T-helper 1 cell treated with Interleukin-12 subunit alpha and Interleukin-12 subunit beta and Interleukin-4 antibody, amounts not matched to agents 30 ng/mL and 1 ng/mL, for 36 hours (primary cell): ENCODE data around the gene MCTP1. TPM values are rescaled to one million over a fixed set of nuclear protein-coding genes. Genes with fewer than 3 reads are reported as not detected.

Source experiments
- intact Hi-C: fragments of 100-400 bp; cut with micrococcal nuclease; formaldehyde crosslinking; loops from one replicate; pipeline ENCODE4 v1.15.1; 2024
- total RNA-seq: library from RNA; stranded (reverse); gene quantifications from 2 replicates; pipeline ENCODE4 v1.2.3, GENCODE V29; 2022

MCTP1 gene
- total RNA-seq, 1 donor from 2014 or later: 0.10 TPM

DNA sequence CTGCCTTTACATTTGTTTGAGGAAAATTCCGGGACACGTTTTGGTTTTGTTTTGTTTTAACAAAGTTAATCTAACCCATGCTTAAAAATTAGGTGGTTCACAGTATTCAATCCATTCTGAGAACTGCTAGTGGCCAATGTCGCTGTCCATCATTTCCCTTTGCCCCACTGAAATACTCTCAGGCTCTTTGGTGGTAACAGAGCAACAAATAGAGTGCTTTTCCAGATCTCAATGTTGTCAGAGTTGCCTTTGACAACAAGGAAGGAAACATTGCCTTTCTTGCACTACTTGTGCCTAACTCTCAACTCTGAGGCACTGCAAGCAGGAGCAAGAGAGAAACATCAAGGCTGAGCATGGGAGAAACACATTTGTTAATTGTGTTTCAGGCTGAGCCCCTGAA is 154.0 kb downstream of the MCTP1 start:
- intact Hi-C loops: no loop called here

DNA sequence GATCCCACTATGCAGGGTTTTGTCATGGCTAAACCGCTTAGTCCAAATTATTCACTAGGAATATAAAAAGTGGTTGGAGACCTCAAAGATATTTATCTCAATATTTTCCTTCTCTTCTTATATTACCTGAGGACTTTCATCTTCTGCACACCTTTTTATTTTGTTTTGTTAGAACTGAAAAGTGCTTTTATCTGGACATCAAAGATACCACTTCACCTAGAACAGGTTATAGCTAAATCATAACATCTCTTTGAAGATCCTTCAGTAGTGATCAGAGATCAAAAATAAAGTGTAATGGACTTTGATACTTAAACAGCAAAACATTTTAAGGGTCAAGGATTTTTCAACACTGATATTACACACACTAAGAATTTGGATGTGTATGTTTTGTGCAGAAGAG is 160.2 kb downstream of the MCTP1 start:
- intact Hi-C loops: no loop called here

DNA sequence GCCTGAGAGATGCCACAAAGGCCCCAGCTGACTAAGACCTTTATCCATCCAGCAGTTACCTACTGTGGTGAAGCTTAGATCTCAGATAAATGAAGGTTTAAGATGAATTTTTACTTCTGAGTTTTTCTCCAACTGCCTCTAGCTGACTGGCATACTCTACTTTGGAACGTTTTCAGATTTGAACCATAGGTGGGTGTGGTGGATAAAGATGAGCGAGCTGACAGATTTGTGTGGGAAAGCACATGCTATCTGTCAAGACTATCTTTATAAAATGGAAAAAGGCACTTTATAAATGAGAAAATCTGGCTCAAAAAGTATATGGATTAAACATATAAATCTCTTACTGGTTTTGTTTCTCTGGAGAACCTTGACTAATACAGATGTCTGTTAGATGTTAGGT is 160.8 kb downstream of the MCTP1 start:
- intact Hi-C loops: no loop called here

DNA sequence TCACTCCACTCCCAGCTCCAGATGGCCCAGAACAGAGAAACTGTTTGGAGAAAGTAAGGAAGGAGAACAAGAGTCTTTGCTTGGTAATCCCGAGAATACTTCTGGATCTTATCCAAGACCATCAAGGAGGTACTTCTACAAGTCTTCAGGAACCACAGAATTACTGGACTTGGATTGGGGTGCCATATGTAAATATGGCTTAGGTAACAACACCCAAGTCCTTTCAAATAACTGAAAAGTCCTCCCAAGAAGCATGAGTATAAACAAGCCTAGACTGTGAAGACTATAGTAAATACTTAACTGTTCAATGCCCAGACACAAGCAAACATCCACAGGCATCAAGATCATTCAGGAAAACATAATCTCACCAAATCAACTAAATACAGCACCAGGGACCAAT is 170.0 kb downstream of the MCTP1 start:
- intact Hi-C loops: no loop called here

DNA sequence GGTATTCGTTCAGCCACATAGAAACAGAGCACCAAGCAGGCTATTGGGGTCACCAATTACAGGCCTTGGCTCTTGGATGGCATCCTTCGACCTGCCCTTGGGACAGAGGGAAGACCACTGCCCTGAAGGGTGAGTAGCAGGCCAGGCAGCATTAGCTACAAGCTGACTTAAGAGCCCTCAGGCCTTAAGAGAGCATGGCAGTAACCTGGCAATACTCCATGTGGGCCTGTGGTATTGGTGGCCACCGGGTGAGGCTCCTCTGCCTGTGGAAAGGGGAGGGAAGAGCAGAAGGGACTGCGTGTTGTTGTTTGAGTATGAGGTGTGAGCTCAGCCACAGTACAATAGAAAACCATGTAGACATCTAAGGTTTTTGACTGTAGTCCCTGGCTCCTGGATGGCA is 170.6 kb downstream of the MCTP1 start:
- intact Hi-C loops: no loop called here

DNA sequence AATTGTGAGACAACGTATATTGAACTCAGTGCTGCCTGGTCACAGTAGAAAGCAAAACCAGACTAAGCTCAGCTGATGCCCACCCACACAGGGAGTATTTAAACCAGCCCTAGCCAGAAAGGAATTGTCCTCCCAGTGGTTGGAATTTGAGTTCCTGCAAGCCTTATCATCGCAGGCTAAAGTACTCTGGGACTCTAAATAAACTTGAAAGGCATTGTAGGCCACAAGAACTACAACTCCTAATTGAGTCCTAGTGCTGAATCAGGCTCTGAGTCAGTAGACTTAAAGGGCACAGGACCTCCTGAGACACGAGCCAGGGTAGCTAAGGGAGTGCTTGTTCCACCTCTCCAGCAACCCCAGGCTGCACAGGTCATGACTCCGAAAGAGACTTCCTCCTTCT is 171.4 kb downstream of the MCTP1 start:
- intact Hi-C loops: no loop called here

DNA sequence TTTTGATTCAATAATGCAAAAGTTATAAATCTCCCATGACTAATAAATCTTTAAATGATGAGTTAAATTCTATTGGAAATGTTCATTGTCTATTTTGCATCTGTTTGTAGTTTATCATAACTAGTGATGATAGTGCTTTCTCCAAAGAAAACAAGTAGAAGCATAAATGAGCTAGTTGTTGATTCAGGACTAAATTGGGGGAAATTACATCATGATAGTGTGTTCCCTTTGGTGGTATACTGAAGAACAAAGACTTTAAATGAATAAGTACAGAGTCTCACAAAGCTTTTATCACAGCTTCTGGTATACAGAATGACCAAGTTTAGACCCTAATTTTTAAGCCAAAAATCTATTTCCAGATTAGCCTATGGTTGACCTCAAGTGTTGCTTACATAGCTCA is 173.8 kb downstream of the MCTP1 start:
- intact Hi-C loops: no loop called here

DNA sequence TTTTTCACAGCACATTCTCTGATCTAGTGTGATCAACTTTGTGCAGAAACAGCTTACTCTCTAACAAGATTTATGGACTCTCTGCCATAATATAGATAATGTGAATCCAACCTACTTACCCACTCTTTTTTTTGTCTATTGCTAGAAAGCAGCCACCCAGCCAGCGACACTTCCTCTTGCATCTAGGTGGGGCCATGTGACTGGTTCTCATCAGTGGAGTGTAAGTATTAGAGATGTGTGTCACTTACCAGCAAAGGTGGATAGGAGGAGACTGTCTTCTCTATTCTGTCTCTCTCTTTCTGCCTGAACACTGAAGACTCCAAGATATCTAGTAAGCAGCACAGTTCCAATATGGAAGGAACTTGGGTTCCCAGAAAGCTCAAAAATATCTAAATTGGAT is 174.8 kb downstream of the MCTP1 start:
- intact Hi-C loops: no loop called here

DNA sequence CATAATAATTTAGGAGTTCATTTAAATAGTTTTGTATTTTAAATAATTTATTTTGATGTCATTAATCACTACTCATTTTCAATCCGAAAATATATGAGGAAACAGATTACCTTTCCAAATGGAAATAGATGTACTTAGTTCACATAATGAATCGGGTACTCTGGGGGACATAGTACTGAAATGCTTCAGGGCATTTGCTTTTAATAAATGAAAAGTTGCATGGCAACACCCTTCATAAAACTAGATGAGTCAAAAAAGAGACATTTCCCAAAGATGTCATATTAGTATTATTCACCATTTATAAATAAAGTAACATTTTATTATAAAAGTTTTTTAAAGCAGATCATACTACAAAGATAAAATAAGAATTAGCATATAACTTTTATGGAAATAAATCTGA is 177.8 kb downstream of the MCTP1 start:
- intact Hi-C loops: no loop called here

DNA sequence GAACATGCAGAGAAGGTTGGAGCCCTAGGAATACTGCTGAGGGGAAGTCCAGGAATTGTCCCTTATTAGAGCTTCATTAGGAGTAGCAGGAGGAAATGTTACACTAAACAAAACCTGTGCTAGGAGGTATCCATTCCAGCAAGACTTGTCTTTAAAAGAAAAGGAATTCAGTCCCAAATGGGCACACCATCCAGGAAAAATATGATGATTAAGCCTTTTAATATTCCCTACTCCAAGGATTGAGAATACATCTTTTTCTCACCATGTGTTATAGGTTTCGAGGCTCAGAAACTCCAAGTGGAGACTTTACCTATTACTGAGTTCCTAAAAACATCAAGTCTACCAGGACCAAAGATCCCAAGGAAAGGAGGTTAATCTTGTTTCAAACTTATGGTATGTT is 179.3 kb downstream of the MCTP1 start:
- intact Hi-C loops: no loop called here

DNA sequence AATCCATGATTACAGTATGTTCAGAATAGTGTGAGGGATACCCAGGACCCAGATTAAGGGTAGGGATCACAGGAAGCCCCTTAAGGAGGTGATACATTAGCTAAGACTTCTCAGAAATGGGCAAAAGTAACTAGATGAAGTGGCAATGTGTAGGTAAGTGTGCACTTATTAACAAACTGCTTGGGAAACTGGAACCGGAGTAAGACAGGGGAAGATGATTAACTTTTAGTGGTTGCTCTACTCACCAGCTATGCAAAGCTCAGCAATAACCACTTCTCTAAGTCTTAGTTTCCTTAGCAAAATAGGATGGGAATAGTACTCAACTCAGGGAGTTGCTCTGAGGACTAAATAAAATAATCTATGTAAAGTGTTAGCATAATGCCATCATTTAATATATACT is 182.2 kb downstream of the MCTP1 start:
- intact Hi-C loops: no loop called here

DNA sequence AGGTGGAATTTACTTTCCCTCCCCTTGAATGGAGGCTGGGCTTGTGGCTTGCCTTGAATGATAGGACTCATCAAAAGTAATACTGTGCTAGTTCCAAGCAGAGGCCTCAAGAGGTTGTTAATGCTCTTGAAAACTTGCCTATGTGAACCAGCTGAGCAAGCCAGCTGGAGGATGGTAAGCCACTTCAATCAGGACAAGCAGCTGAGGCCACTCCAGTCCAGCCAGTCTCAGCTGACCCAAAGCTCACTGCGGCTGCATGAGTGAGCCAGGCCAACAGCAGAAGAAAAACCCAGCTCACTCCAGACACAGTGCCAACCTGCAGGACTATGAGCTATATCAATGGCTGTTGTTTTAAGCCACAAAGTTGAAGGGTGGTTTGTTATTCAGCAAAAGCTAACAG is 182.8 kb downstream of the MCTP1 start:
- intact Hi-C loops: no loop called here

DNA sequence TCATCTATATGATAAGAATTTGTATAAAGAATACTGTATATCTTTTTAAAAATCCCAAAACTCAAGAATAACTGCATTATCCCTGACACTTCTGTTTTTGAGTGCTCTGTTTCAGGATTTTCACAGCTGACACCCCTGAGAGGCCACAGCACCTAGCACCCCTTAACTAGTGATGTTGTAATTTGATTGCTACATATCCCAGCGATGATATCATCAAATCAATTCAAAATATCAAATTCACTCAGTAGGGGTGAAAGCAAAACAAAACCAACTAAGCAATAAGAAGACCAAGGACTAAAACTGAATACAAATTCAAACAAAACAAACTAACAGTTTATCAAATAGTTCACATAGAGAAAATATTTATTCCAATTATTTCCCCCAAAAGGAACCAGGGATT is 184.3 kb downstream of the MCTP1 start:
- intact Hi-C loops: no loop called here

DNA sequence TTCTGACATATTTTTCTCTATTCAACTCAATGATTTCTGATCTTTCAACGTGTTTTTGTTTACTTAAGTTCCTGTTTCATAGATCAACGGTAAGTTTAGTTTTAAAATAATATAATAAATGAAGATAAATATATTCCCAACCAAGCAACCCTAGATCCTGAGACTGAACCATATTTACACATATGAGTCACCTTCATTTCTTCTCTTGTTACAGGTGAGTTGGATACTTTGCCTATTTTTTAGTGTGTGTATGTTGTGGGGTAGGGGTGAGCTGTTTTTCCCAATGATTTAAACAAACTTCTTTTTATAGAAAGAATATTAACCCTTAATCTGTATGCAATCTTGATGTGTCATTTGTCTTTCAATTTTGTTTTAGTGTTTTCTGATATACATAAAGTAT is 186.9 kb downstream of the MCTP1 start:
- intact Hi-C loops: no loop called here

DNA sequence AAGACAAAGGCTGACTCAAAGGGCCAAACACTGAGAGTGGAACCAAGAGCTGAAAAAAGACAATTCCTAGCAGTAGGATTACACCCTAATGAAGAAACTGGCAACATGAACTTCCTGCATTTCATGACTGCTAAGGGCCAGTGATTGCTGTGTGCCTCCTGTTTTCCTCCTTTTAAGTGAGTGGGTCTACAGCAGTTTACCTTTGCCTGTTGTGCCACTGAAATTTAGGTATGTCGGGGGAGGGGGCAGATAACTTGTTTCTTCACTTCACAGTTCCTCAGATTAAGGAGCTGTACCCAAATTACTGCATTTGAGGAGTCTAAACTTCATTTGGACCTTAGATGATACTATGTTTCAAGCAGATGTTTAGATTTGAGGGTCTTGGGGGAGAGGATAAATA is 191.7 kb downstream of the MCTP1 start:
- intact Hi-C loops: no loop called here

DNA sequence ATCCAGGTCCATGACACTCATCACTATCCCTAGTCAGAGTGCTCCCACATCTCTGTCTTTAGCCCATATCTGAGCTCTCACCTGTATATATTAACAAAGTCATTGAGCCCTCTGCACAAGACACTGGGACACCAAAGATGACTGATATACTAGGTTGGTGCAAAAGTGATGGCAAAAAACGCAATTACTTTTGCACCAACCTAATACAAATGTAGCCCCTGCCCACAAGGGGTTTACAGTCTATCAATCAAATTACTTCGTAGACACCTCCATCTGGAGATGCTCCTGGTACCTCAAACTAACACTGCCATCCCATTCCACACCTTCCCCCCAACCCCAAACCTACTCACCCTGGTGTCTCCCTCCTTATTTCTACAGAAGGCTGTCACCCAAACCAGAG is 194.1 kb downstream of the MCTP1 start:
- intact Hi-C loops: no loop called here

DNA sequence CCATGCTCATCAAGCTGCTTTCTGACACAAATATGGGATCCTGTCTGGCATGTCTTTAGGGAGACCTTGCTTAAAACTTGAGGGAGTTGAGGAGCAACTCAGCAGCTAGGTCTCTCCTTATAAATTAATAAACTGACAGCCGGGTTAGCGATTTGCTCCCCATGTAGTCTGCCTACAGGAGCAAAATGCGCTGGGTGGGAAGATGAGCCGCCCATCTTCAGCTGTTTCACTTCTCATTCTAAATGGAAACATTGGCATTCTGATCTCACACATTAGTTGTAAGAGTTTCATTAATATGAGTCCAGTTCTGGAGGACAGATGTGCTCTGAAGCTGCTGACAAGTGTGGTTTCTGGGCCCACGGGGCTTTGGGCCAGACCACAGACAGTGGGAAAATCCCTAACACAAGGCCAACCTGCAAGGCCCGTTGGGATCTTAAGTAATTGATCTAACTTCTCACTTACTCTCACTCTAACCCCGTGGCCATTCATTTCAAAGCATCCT is 197.0 kb downstream of the MCTP1 start:
- intact Hi-C loops: no loop called here

DNA sequence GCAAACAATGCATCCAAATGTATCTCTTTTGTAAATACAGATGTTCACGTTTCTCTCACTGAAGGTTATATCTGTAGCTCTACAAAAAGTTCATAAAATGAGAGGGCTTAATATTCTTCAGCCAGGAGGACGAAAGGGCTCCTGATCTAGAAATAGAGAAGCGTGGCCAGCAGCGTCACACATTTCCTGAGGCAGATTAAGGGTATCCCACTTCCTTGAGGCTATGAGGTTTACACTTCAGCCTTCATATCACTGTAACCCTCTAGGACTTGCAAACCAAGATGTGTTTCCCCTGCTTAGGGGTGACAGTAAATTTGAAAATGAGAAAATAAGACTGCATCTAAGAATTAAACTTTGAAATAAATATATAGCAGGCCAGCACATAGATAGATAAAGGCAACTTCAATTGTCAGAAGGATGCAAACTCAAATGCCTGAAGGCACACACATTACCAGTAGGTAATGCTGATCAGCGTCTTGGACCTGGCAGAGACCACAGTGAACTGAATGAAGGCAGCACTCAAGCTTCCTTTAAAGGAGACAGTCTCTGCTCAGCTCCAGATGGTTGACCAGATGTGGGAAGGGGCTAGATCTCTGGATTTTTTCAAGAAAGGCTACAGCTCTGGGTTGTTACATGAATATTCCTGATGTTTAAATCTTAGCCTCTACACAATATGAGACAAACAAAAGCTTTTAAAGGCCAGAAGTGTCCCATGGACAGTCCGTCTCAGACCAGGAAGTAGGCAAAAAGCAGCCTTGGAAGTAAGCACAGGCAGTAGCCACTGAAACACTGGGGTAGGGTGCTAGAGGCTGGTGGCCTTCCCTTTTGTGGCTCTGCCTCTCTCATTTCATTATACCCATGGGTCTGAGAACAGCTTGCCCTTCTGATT is 197.7 kb downstream of the MCTP1 start:
- intact Hi-C loops: no loop called here

DNA sequence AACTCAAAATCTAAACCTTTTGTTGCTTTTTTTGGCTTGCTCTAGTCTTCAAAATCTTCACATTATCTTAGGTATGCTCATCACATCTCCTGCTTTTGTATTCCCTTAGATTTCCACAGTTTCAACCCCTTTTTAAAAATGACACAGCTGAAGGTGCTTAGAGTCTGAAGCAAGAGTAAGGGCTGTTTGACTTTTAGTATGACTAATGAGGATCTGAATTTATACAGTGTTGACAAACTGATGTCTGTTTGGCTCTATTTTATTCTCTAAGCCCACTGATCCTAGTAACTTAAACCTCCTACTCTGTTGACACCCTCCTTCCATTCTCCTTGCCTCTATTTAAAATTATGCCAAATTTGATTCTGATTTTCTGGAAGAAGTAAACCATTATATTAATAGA is 200.1 kb downstream of the MCTP1 start:
- intact Hi-C loops: no loop called here

DNA sequence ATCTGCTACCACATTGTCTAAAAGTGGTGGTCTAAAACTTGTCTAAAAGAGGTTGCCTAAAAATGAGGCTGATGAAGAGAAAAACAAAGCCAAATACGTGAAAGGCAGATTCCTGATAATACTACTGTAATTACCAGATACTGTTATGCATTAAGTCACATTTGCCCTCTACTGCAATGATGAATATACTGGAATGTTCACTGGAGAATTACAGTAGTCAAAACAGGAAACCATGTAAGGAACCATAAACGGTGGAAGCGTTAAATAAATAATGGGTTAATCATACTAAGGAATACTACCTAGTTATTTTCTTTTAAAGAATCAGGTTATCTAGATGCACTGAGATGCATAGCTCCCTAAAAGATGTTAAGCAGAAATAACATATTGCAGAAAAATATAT is 201.3 kb downstream of the MCTP1 start:
- intact Hi-C loops: no loop called here

DNA sequence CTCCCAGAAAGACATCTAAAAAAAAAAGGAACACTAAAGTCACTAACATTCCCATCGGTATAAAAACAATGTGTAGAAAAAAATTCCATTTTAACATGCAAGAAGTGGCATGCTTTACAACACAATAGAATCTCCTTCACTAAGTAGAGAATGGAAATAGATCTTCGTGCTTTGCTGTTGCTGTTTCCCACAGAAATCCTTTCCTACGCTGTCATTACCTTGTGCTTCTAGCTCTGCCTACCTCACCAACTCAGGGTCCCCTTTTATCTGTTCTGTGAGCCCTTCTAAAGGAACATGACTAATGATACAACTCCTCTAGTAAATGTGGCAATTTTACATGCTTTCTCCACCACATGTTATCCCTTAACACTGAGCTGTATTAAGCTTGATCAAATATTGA is 202.9 kb downstream of the MCTP1 start:
- intact Hi-C loops: no loop called here

DNA sequence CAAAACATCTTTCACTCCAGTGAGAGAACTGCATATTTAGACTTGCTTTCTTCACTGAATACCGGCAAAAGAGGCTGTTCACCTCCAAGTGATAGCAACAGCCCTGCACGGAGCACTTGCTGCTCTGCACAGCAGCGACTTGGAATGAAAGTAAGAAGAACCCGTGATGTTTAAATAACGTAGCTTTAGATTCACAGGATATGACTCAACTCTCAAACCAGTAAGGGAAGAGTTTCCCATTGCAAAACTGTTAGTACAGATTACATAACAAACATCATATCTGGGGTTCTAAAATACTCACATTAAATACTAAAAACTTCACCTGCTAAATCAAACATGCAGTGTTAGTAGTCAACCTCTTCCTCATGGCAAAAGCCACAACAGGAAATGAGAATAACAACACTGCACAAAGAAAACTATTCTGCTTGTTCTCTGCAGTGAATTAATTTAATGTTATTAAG is 203.4 kb downstream of the MCTP1 start:
- intact Hi-C loops: no loop called here

DNA sequence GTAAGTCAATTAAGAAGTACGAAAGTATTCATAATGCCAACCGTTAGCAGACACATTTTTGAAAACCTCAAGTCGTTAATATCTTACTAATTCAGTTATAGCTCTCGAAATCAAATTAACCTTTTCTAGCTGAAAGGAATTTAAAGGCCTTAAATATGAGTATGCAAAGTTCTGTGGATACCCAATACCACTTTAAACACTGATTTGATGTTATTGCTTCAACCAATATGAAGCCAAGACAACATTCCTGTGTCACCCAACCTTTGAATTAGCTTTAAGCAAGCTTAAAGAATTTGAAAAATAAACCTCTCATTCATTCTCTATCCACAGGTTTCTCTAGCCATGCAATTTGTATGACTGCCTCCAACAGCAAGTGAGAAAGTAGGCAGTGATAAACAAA is 204.5 kb downstream of the MCTP1 start:
- intact Hi-C loops: no loop called here
